Stomach (tissue), 4 donors: Measurements from ENCODE around the gene C6orf58.
"Not testable (repeated sequence)": the region's sequence is repeated elsewhere in the genome, so short reads cannot be mapped to it uniquely, and the experiment has no call there.

Experiments used
- POLR2A ChIP-seq, 4 donors: fragments of 450-650 bp; IDR thresholded peaks; one replicate each; pipeline ENCODE4 v1.6.1; 2016; ENCODE audit warnings: antibody characterized with exemption in 4 of 4, control low read depth in 2 of 4, mild to moderate bottlenecking in 1 of 4, moderate library complexity in 1 of 4
- POLR2AphosphoS5 ChIP-seq, 3 donors: sonication (generic); formaldehyde crosslinking; IDR thresholded peaks; one replicate each; pipeline ENCODE4 v1.6.1; 2016; ENCODE audit warnings: antibody characterized with exemption in 3 of 3
- TF ChIP-seq, protein P1 (sequence below), 7 experiments: fragments of 450-650 bp in 4 of 7; fragments of 200-600 bp in 3 of 7; sonication (generic) in 3 of 7; IDR thresholded peaks; one replicate each; pipeline ENCODE4 v1.5.1; 2016 to 2019; ENCODE audit warnings: antibody characterized with exemption in 7 of 7, control low read depth in 2 of 7, mild to moderate bottlenecking in 1 of 7

DNA sequence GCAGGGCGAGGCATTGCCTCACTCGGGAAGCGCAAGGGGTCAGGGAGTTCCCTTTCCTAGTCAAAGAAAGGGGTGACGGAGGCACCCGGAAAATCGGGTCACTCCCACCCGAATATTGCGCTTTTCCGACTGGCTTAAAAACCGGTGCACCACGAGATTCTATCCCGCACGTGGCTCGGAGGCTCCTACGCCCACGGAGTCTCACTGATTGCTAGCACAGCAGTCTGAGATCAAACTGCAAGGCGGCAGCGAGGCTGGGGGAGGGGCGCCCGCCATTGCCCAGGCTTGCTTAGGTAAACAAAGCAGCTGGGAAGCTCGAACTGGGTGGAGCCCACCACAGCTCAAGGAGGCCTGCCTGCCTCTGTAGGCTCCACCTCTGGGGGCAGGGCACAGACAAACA lies 16.5 kb downstream of the C6orf58 start:
- TF ChIP-seq, protein P1, sequence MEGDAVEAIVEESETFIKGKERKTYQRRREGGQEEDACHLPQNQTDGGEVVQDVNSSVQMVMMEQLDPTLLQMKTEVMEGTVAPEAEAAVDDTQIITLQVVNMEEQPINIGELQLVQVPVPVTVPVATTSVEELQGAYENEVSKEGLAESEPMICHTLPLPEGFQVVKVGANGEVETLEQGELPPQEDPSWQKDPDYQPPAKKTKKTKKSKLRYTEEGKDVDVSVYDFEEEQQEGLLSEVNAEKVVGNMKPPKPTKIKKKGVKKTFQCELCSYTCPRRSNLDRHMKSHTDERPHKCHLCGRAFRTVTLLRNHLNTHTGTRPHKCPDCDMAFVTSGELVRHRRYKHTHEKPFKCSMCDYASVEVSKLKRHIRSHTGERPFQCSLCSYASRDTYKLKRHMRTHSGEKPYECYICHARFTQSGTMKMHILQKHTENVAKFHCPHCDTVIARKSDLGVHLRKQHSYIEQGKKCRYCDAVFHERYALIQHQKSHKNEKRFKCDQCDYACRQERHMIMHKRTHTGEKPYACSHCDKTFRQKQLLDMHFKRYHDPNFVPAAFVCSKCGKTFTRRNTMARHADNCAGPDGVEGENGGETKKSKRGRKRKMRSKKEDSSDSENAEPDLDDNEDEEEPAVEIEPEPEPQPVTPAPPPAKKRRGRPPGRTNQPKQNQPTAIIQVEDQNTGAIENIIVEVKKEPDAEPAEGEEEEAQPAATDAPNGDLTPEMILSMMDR (IDR thresholded peaks at IDR 0.05): not testable (repeated sequence)
- not testable (repeated sequence) for TF ChIP-seq POLR2AphosphoS5, POLR2A (IDR thresholded peaks at IDR 0.05)
